ENCODE data around the gene FHL2. TPM values are rescaled to one million over a fixed set of nuclear protein-coding genes. Genes with fewer than 3 reads are reported as not detected.

Gene FHL2
- total and polyA plus RNA-seq, 2 of the 13 experiments (the other 11 are each of a cell fraction or from before 2014, with no cell fraction given), result 1.9 to 74.8 TPM

DNA sequence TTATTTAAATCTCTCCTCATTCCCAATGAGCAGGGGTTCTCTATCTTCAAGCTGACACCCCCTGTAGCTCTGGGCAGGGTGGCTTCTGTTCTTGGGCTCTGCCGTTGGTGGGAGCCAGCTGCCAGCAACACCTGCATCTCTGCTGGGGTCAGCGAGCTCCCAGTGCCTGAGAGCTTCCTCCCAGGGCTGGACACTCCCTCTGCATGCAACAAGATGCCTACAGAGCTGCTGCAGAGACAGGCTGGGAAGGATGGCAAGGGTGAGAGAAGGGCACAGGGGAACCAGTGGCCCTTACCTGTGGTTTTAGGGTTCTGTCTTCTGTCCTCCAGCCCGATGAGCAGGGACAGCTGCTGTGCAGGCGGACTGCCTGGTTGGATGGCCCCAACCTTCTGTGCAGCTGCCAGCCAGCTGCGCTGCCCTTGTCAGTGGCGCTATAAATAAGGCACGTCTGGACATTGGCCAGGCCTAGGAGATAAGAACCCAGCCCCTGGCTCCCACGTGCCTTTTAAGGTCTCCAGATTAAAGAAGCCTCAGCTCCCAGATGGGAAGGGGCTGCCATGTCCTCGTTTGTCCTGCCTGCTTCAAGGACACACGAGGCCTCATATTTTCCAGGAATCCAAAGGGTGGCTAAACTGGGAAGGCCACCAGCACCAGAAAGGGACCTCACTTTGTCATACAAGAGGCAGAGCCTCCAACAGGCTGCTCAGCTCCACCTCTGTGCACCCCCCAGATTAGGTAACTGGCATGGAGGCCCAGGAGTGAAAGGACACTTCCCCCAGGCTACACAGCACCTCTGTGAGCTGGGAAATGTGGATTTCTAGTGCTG lies 39.5 kb upstream of the FHL2 start (continued):
- TF ChIP-seq, protein P1, sequence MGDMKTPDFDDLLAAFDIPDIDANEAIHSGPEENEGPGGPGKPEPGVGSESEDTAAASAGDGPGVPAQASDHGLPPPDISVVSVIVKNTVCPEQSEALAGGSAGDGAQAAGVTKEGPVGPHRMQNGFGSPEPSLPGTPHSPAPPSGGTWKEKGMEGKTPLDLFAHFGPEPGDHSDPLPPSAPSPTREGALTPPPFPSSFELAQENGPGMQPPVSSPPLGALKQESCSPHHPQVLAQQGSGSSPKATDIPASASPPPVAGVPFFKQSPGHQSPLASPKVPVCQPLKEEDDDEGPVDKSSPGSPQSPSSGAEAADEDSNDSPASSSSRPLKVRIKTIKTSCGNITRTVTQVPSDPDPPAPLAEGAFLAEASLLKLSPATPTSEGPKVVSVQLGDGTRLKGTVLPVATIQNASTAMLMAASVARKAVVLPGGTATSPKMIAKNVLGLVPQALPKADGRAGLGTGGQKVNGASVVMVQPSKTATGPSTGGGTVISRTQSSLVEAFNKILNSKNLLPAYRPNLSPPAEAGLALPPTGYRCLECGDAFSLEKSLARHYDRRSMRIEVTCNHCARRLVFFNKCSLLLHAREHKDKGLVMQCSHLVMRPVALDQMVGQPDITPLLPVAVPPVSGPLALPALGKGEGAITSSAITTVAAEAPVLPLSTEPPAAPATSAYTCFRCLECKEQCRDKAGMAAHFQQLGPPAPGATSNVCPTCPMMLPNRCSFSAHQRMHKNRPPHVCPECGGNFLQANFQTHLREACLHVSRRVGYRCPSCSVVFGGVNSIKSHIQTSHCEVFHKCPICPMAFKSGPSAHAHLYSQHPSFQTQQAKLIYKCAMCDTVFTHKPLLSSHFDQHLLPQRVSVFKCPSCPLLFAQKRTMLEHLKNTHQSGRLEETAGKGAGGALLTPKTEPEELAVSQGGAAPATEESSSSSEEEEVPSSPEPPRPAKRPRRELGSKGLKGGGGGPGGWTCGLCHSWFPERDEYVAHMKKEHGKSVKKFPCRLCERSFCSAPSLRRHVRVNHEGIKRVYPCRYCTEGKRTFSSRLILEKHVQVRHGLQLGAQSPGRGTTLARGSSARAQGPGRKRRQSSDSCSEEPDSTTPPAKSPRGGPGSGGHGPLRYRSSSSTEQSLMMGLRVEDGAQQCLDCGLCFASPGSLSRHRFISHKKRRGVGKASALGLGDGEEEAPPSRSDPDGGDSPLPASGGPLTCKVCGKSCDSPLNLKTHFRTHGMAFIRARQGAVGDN (CRISPR knock-in tag; IDR thresholded peaks at IDR 0.05), result peak; percentile 27; the same call in 1 of the 2 replicates

DNA sequence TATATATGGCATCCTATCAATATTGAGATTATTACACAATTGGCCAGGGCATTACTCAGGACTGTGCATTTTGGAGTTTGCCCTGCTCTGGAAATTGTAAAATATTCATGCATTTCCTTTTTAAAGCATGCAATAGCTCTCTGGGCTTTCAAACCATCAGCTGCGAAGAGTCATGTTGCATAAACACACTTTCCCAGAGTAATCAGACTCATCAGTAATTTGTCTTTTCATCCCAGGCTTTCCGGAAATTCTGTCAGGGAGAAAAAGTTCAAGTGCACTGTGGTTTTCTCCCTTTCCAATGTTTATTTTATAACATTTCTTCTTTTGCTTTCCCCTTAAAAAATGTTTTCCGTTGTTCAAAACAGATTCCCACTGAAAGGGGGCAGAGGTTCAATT lies 38.9 kb upstream of the FHL2 start:
- TF ChIP-seq ZNF205 (CRISPR knock-in tag; IDR thresholded peaks at IDR 0.05) (no peak), AHR (CRISPR knock-in tag; IDR thresholded peaks at IDR 0.05) (no peak), RARA (CRISPR knock-in tag; IDR thresholded peaks at IDR 0.05) (peak; percentile 42; the same call in 1 of the 2 replicates)
- TF ChIP-seq, protein P2, sequence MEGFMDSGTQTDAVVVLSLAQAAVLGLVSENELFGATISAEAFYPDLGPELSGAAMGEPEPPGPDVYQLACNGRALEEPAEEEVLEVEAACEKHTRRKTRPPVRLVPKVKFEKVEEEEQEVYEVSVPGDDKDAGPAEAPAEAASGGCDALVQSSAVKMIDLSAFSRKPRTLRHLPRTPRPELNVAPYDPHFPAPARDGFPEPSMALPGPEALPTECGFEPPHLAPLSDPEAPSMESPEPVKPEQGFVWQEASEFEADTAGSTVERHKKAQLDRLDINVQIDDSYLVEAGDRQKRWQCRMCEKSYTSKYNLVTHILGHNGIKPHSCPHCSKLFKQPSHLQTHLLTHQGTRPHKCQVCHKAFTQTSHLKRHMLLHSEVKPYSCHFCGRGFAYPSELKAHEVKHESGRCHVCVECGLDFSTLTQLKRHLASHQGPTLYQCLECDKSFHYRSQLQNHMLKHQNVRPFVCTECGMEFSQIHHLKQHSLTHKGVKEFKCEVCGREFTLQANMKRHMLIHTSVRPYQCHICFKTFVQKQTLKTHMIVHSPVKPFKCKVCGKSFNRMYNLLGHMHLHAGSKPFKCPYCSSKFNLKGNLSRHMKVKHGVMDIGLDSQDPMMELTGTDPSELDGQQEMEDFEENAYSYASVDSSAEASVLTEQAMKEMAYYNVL (CRISPR knock-in tag; IDR thresholded peaks at IDR 0.05; ENCODE audit: borderline replicate concordance), result no peak

More for the DNA sequence above, 38.9 kb upstream of the FHL2 start:
- POLR2A ChIA-PET, result no interaction called here
- no TSS peak for BruUV-seq (replicated peaks)
- no peaks in the 10 kb centered on the region for H3K79me2 ChIP-seq (ENCODE audit: insufficient read depth, low read length)
- in situ Hi-C loops (cut with HindIII; ENCODE audit: extremely low pct_ligation_motif_present, low pct_unique_long_range_greater_than_20kb), result no loop called here
- FAIRE-seq, result no peak
- no peaks in the 10 kb centered on the region for H3K36me3 ChIP-seq (replicated peaks in 1 of 2; ENCODE audit: control insufficient read depth in 1 of 2, insufficient read depth in 2 of 2, low read length in 2 of 2)
- H3K4me1 ChIP-seq (ENCODE audit: insufficient read depth, low read length), result peaks cover 16% of the 10 kb centered on the region
- intact Hi-C loops (cut with micrococcal nuclease; ENCODE audit: unreplicated experiment), result no loop called here
- no peak overlapping the region for H3K27ac ChIP-seq (ENCODE audit: extremely low read length, insufficient read depth, low read length)
- no peak for DNase-seq (ENCODE audit: low spot score)
- CTCF ChIA-PET (ENCODE audit: low intra/inter-chr PET ratio, low total read pairs), result no interaction called here
- peaks cover 1 to 8% of the 10 kb centered on the region in 2 experiments; a peak in 2 of 5 replicates for H3K27me3 ChIP-seq (ENCODE audit: control insufficient read depth in 1 of 2, insufficient read depth in 2 of 2, low read length in 2 of 2)
- no peak overlapping the region for H3K4me2 ChIP-seq (ENCODE audit: low read depth, low read length)
- no peak for ATAC-seq
- H4K20me1 ChIP-seq (ENCODE audit: insufficient read depth, low read length), result no peaks in the 10 kb centered on the region
- H2AFZ ChIP-seq (ENCODE audit: low read length), result no peak overlapping the region
- no peaks in the 10 kb centered on the region for H3K9me3 ChIP-seq (ENCODE audit: low read length)
- WGBS (ENCODE audit: low lambda C conversion rate), result 6% methylated on average over 3 of the region's 3 CpGs
- no peak overlapping the region for H3K9ac ChIP-seq (ENCODE audit: insufficient read depth, low read depth, low read length)
- H3K4me3 ChIP-seq (replicated peaks in 1 of 3; ENCODE audit: insufficient read depth in 1 of 3, low read depth in 2 of 3, low read length in 3 of 3), result no peak overlapping the region

Measured in HepG2 (cell line).